HG02763 (cell line): Measurements from ENCODE around the gene NAA80.
"Not testable (repeated sequence)": the region's sequence is repeated elsewhere in the genome, so short reads cannot be mapped to it uniquely, and the experiment has no call there.

Source experiments
- ATAC-seq: cut with Tn5 transposase; IDR thresholded peaks from one replicate; pipeline ENCODE4 v1.9.1; 2021; ENCODE audit warnings: mild to moderate bottlenecking, moderate library complexity; ENCODE audit not compliant: unreplicated experiment

NAA80 gene

GRCh38 chr3:50292159-50293078, 6.8 kb downstream of the NAA80 start, which contains the start of gene IFRD2:
TSS of gene IFRD2 (minus strand) at chr3:50292429. CDS start at chr3:50292274, 155 bp downstream.
- peak; percentile 95 for ATAC-seq

GRCh38 chr3:50290161-50290641, 9.0 kb downstream of the NAA80 start:
- no peak for ATAC-seq

GRCh38 chr3:50289130-50289529, 10.1 kb downstream of the NAA80 start:
- no peak for ATAC-seq

- no peak for ATAC-seq
Measured at GRCh38 chr3:50288387-50289007, 10.7 kb downstream of the NAA80 start.

GRCh38 chr3:50287262-50287661, 11.9 kb downstream of the NAA80 start:
- no peak for ATAC-seq

- ATAC-seq = no peak
Measured at GRCh38 chr3:50286322-50287227, 12.6 kb downstream of the NAA80 start.

- not testable (repeated sequence) for ATAC-seq
Measured at GRCh38 chr3:50284121-50284520, 15.1 kb downstream of the NAA80 start.

GRCh38 chr3:50279255-50280016, 19.8 kb downstream of the NAA80 start:
- no peak for ATAC-seq

GRCh38 chr3:50278880-50279224, 20.4 kb downstream of the NAA80 start, which contains the start of gene LSMEM2:
TSS of gene LSMEM2 (plus strand) at chr3:50279087. CDS start at chr3:50279114, 27 bp downstream.
- ATAC-seq = no peak

- no peak for ATAC-seq
Measured at GRCh38 chr3:50278123-50278879, 20.9 kb downstream of the NAA80 start.

GRCh38 chr3:50276762-50277101, 22.5 kb downstream of the NAA80 start:
- no peak for ATAC-seq

GRCh38 chr3:50275996-50276761, 23.0 kb downstream of the NAA80 start:
- no peak for ATAC-seq

GRCh38 chr3:50275141-50275995, 23.8 kb downstream of the NAA80 start:
- ATAC-seq = no peak

- no peak for ATAC-seq
Measured at GRCh38 chr3:50274371-50275104, 24.7 kb downstream of the NAA80 start.

- ATAC-seq = no peak
Measured at GRCh38 chr3:50273689-50274065, 25.5 kb downstream of the NAA80 start.

- peak; percentile 80 for ATAC-seq
Measured at GRCh38 chr3:50272911-50273688, 26.1 kb downstream of the NAA80 start.
